ENCODE data around the gene CFAP61. TPM values are rescaled to one million over a fixed set of nuclear protein-coding genes. Genes with fewer than 3 reads are reported as not detected.

Gene CFAP61
- total RNA-seq, 2 donors from 2014 or later, result 1.0 to 1.9 TPM

GRCh38 chr20:20399531-20400500 is 347.5 kb downstream of the CFAP61 start:
- no peak for TF ChIP-seq CTCF (IDR thresholded peaks at IDR 0.05)
- Histone ChIP-seq H3K27ac (no peak overlapping the region), H3K4me1 (no peaks in the 10 kb centered on the region), H3K27me3 (no peaks in the 10 kb centered on the region), H3K4me3 (no peak overlapping the region), H3K9me3 (no peaks in the 10 kb centered on the region), H3K36me3 (no peaks in the 10 kb centered on the region)
- DNase-seq (ENCODE audit: low spot score), result no peak

- no peaks in the 10 kb centered on the region for H3K36me3 ChIP-seq
- DNase-seq (ENCODE audit: low spot score), result no peak
Measured at GRCh38 chr20:20401991-20402390, 349.7 kb downstream of the CFAP61 start.

GRCh38 chr20:20404633-20405032 is 352.3 kb downstream of the CFAP61 start:
- Histone ChIP-seq H3K36me3 (no peaks in the 10 kb centered on the region), H3K27me3 (no peaks in the 10 kb centered on the region), H3K4me1 (no peaks in the 10 kb centered on the region), H3K27ac (no peak overlapping the region), H3K9me3 (no peaks in the 10 kb centered on the region), H3K4me3 (no peak overlapping the region)
- no peak for TF ChIP-seq CTCF (IDR thresholded peaks at IDR 0.05)
- DNase-seq (ENCODE audit: low spot score), result no peak

More at GRCh38 chr20:20401991-20402390, 349.7 kb downstream of the CFAP61 start:
- H3K9me3 ChIP-seq, result no peaks in the 10 kb centered on the region
- no peak for TF ChIP-seq CTCF (IDR thresholded peaks at IDR 0.05)
- H3K27me3 ChIP-seq, result no peaks in the 10 kb centered on the region
- no peaks in the 10 kb centered on the region for H3K4me1 ChIP-seq
- no peak overlapping the region for H3K27ac ChIP-seq
- no peak overlapping the region for H3K4me3 ChIP-seq

GRCh38 chr20:20405623-20406022 is 353.3 kb downstream of the CFAP61 start:
- DNase-seq (ENCODE audit: low spot score), result no peak
- no peak for TF ChIP-seq CTCF (IDR thresholded peaks at IDR 0.05)
- peaks cover 0 to 6% of the 10 kb centered on the region in 2 donors for H3K4me1 ChIP-seq
- H3K4me3 ChIP-seq, result no peak overlapping the region
- no peaks in the 10 kb centered on the region for H3K9me3 ChIP-seq
- no peaks in the 10 kb centered on the region for H3K36me3 ChIP-seq
- no peak overlapping the region for H3K27ac ChIP-seq
- H3K27me3 ChIP-seq, result no peaks in the 10 kb centered on the region

GRCh38 chr20:20406306-20406705 is 354.0 kb downstream of the CFAP61 start:
- no peaks in the 10 kb centered on the region for H3K27me3 ChIP-seq
- TF ChIP-seq CTCF (IDR thresholded peaks at IDR 0.05), result no peak
- no peak overlapping the region for H3K4me3 ChIP-seq
- H3K4me1 ChIP-seq, result peaks cover 0 to 13% of the 10 kb centered on the region in 2 donors
- no peak overlapping the region for H3K27ac ChIP-seq
- no peak for DNase-seq (ENCODE audit: low spot score)
- no peaks in the 10 kb centered on the region for H3K36me3 ChIP-seq
- H3K9me3 ChIP-seq, result no peaks in the 10 kb centered on the region
